Chondrocyte (in vitro differentiated cells): ENCODE results near the gene SUSD1. TPM values are rescaled to one million over a fixed set of nuclear protein-coding genes. Genes with fewer than 3 reads are reported as not detected.

Source experiments
- DNase-seq: peaks from one replicate; pipeline ENCODE4 v3.0.0; 2021; ENCODE audit warnings: mixed read lengths, low spot score
- H3K27ac Mint-ChIP-seq: one replicate; pipeline ENCODE4 v1.8.0; 2021; ENCODE audit warnings: mild to moderate bottlenecking, moderate library complexity, mixed read lengths; ENCODE audit not compliant: unreplicated experiment
- H3K27me3 Mint-ChIP-seq: 2 replicates; pipeline ENCODE4 v1.8.0; 2021; ENCODE audit warnings: low read depth, mixed read lengths
- H3K36me3 Mint-ChIP-seq: 2 replicates; pipeline ENCODE4 v1.8.0; 2021; ENCODE audit warnings: low read depth, mixed read lengths
- H3K4me1 Mint-ChIP-seq: 2 replicates; pipeline ENCODE4 v1.8.0; 2021; ENCODE audit warnings: low read depth, mild to moderate bottlenecking, mixed read lengths
- H3K4me3 Mint-ChIP-seq: one replicate; pipeline ENCODE4 v1.8.0; 2021; ENCODE audit warnings: mild to moderate bottlenecking, moderate library complexity, mixed read lengths; ENCODE audit not compliant: unreplicated experiment
- H3K9me3 Mint-ChIP-seq: 2 replicates; pipeline ENCODE4 v1.8.0; 2021; ENCODE audit warnings: low read depth, mixed read lengths
- CTCF ChIP-seq: fragments of 200-600 bp; sonication (generic); IDR thresholded peaks from 2 replicates; pipeline ENCODE4 v1.5.0; 2021; ENCODE audit warnings: antibody characterized with exemption, mild to moderate bottlenecking, moderate library complexity
- long read RNA-seq: library from polyadenylated mRNA; stranded (forward); transcript quantifications from one replicate; pipeline ENCODE4 v2.0.0, GENCODE V29; 2021
- total RNA-seq: library from RNA; stranded (reverse); gene quantifications from 3 replicates; pipeline ENCODE4 v1.2.1, GENCODE V29; 2021

The SUSD1 gene
- total RNA-seq: 18.5 to 29.6 TPM (median 28.1 TPM) in 3 replicates
- long read RNA-seq, transcript SUSD1-204 (17 exons, 3,124 nt): major isoform, 37 of 60 reads
- long read RNA-seq, partial matches to known transcripts: 3 of 60 reads
- long read RNA-seq, other reads (novel, unspliced or antisense): 17 of 60 reads

DNA sequence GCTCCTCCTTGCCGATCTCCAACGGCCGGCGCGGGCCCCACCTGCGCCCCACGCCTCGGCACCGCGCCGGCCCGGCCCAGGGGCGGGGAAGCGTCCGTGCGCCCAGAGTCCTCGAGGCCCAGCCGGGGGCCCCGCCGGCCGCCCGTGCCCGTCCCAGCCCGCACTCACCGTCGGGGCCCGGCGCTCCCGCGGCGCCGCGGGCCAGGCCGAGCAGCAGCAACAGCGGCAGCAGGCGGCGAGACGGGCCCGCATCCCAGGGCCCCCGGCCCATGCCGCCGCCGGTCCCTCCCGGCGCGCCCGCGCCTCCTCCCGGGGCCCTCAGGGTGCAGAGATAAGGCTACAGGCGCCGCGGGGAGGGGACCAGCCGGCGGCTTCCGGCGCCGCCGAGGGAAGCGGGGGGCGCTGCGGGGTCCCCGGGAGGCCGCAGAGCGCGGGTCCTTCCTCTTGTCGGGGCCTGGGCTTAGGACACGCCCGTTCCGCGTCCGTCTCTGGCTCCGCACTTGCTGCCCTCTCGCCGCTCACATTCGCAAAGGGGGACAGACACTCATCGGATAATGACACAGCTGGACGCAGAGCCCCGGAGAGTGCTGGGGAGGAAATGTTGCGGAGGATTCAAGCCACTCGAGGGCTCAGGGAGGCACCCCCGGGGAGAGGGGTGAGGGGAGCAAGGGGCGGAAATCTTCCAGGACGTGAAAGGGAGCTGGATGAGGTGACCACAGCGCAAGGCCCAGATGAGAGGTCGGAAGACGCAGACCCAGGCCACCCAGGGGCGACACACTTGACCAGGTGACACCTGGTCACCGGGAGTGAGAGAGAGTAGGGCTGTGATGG lies at the start of gene SUSD1:
Gene SUSD1, minus strand, starts transcription at position 333 of the 831 bp plus-strand sequence. Its CDS starts 62 bp downstream, at position 271.
- H3K27ac Mint-ChIP-seq: peak within 1 kb of the TSS; percentile 85
- no peaks in the 10 kb centered on the region for H3K36me3 Mint-ChIP-seq
- peak; percentile 23 for TF ChIP-seq CTCF
- peaks cover 34% of the 10 kb centered on the region for H3K4me1 Mint-ChIP-seq
- peak within 1 kb of the TSS; percentile 75 for H3K4me3 Mint-ChIP-seq
- no peaks in the 10 kb centered on the region for H3K27me3 Mint-ChIP-seq
- no peak for DNase-seq
- H3K9me3 Mint-ChIP-seq: no peaks in the 10 kb centered on the region

- H3K27ac Mint-ChIP-seq: peak overlapping the region; percentile 86
These were observed 49.5 kb upstream of the SUSD1 start for GRCh38 chr9:112224401-112225289.

GRCh38 chr9:112218908-112219307 lies 43.8 kb upstream of the SUSD1 start:
- peaks cover 17% of the 10 kb centered on the region for H3K36me3 Mint-ChIP-seq
- H3K27ac Mint-ChIP-seq: peak overlapping the region; percentile 2
- no peaks in the 10 kb centered on the region for H3K9me3 Mint-ChIP-seq
- H3K4me1 Mint-ChIP-seq: peaks cover 26% of the 10 kb centered on the region
- H3K4me3 Mint-ChIP-seq: no peak overlapping the region
- H3K27me3 Mint-ChIP-seq: no peaks in the 10 kb centered on the region
- no peak for DNase-seq
- TF ChIP-seq CTCF: no peak

More at GRCh38 chr9:112224401-112225289, 49.5 kb upstream of the SUSD1 start:
- no peak for TF ChIP-seq CTCF
- H3K27me3 Mint-ChIP-seq: no peaks in the 10 kb centered on the region
- H3K4me3 Mint-ChIP-seq: no peak overlapping the region
- H3K4me1 Mint-ChIP-seq: peaks cover 32% of the 10 kb centered on the region
- H3K9me3 Mint-ChIP-seq: no peaks in the 10 kb centered on the region
- DNase-seq: no peak
- H3K36me3 Mint-ChIP-seq: peaks cover 27% of the 10 kb centered on the region

GRCh38 chr9:112212926-112213325 lies 37.8 kb upstream of the SUSD1 start:
- DNase-seq: no peak
- TF ChIP-seq CTCF: no peak
- Mint-ChIP-seq H3K27ac (no peak overlapping the region), H3K36me3 (peaks cover 33% of the 10 kb centered on the region), H3K27me3 (no peaks in the 10 kb centered on the region), H3K9me3 (peaks cover 4% of the 10 kb centered on the region), H3K4me3 (no peak overlapping the region), H3K4me1 (no peaks in the 10 kb centered on the region)

DNA sequence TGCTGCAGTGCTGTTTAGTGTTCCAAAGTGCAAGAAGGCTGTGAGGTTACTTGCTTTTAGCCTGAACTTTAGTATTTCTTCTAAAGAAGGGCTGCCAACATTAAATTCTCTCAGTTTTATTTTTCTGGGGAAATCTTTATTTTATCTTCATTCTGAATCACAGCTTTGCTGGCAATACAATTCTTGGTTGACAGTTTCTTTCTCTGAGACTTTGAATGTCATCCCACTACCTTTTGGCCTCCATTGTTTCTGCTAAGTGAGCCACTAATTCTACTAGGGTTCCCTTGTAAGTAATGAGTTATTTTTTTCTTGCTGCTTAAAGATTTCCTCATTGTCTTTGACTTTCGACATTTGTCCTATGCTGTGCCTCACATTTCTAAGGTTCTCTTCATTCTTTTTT lies 32.4 kb upstream of the SUSD1 start:
- no peak for TF ChIP-seq CTCF
- H3K27me3 Mint-ChIP-seq: no peaks in the 10 kb centered on the region
- no peak for DNase-seq
- H3K4me3 Mint-ChIP-seq: no peak overlapping the region
- peaks cover 25% of the 10 kb centered on the region for H3K9me3 Mint-ChIP-seq
- no peak overlapping the region for H3K27ac Mint-ChIP-seq
- peaks cover 46% of the 10 kb centered on the region for H3K36me3 Mint-ChIP-seq
- peaks cover 13% of the 10 kb centered on the region for H3K4me1 Mint-ChIP-seq
